Muscle layer of duodenum (tissue), 2 donors: ENCODE data around the gene CDH13.

ENCODE experiments used
- H3K27ac ChIP-seq: one replicate; pipeline ENCODE4 v1.7.0; 2013; ENCODE audit warnings: mild to moderate bottlenecking, low read length
- H3K27me3 ChIP-seq: one replicate; pipeline ENCODE4 v1.7.0; 2013; ENCODE audit warnings: low read depth, mild to moderate bottlenecking, control low read depth, low read length
- H3K36me3 ChIP-seq, 2 donors: one replicate each; pipeline ENCODE4 v1.7.0; 2013; ENCODE audit warnings: low read length in 2 of 2, control low read depth in 1 of 2, mild to moderate bottlenecking in 1 of 2; ENCODE audit not compliant: insufficient read depth in 2 of 2, control insufficient read depth in 1 of 2
- H3K4me1 ChIP-seq, 2 donors: one replicate each; pipeline ENCODE4 v1.7.0; 2013; ENCODE audit warnings: low read length in 2 of 2, mild to moderate bottlenecking in 2 of 2, control low read depth in 1 of 2, moderate library complexity in 1 of 2; ENCODE audit not compliant: insufficient read depth in 2 of 2, control insufficient read depth in 1 of 2
- H3K4me3 ChIP-seq, 2 donors: one replicate each; pipeline ENCODE4 v1.7.0; 2013; ENCODE audit warnings: low read length in 2 of 2, low read depth in 1 of 2, mild to moderate bottlenecking in 1 of 2
- H3K9me3 ChIP-seq, 2 donors: one replicate each; pipeline ENCODE4 v1.7.0; 2013; ENCODE audit warnings: low read length in 2 of 2, control low read depth in 1 of 2, mild to moderate bottlenecking in 1 of 2; ENCODE audit not compliant: control insufficient read depth in 1 of 2
- donor health status: healthy.

The CDH13 gene

DNA sequence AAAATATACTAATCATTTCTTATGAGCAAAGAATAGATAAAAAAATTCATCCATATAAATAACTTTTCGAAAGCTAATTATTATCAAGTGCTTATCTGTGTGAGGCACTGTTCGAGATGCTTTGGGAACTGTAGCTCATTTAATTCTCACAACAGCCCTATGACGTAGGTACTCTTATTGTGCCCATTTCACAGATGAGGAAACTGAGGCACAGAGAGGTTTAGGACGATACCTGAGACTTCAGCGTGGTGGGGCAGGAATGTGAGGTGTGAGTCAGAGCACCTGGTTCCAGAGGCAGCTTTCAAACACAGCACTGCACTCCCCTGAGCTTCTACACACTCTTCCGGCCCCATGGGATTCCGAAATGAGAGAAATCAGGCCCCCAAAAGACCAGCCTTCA lies 995.2 kb downstream of the CDH13 start:
- H3K9me3 ChIP-seq, result no peaks in the 10 kb centered on the region
- no peak overlapping the region for H3K4me3 ChIP-seq
- H3K36me3 ChIP-seq, result no peaks in the 10 kb centered on the region
- H3K27ac ChIP-seq, result no peak overlapping the region
- H3K27me3 ChIP-seq, result no peaks in the 10 kb centered on the region
- H3K4me1 ChIP-seq, result no peaks in the 10 kb centered on the region

DNA sequence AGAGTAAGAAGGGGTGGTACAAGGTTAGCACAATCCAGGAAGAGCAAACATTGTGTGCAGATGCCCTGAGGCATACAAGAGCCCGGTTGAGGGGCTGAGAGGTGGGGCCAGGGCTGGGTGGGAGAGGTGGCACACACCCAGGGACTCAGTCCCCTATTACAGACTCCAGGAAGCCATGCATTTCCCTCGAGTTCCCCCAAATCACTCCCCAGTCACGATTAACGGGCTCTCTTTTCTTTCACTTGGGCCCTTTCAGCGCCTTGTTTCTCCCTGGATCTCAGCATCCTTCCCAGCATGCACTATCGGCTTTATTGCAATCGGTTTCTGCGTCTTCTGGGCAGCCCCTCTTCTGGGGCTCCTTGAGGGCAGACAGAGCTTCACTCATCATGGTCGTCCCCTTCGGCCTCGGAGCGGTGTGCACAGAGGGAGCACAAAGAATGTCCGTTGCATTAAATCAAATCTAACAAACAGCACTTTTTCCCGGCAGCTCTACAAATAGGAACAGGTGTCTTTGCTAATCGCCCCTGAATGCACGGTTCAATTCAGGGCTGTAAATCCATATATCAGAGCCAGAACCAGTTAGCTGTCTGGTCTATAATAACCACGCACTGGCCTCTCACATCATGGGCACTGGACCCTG lies 996.4 kb downstream of the CDH13 start:
- no peak overlapping the region for H3K27ac ChIP-seq
- no peaks in the 10 kb centered on the region for H3K9me3 ChIP-seq
- no peaks in the 10 kb centered on the region for H3K36me3 ChIP-seq
- no peaks in the 10 kb centered on the region for H3K27me3 ChIP-seq
- H3K4me3 ChIP-seq, result no peak overlapping the region
- no peaks in the 10 kb centered on the region for H3K4me1 ChIP-seq

DNA sequence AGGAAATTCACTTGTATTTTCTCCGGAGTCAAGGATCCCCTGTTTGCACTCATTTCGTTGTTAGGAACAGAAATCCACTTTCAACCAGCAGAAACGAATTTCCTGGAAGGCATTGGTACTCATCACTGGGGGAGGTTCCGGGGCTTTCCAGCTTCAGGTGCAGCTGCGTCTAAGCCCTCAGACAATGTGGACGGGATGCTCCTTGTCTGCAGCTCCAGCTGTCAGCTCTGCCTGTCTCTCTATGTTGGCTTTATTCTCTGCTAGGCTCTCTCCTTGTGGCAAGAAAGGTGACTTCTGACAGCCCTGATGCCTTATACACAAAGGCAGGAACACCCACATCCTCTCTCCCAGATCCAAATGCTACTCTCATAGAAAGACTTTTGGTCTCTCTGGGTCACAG lies 997.1 kb downstream of the CDH13 start:
- Histone ChIP-seq H3K4me3 (no peak overlapping the region), H3K27ac (no peak overlapping the region), H3K36me3 (no peaks in the 10 kb centered on the region), H3K4me1 (no peaks in the 10 kb centered on the region), H3K27me3 (no peaks in the 10 kb centered on the region), H3K9me3 (no peaks in the 10 kb centered on the region)

DNA sequence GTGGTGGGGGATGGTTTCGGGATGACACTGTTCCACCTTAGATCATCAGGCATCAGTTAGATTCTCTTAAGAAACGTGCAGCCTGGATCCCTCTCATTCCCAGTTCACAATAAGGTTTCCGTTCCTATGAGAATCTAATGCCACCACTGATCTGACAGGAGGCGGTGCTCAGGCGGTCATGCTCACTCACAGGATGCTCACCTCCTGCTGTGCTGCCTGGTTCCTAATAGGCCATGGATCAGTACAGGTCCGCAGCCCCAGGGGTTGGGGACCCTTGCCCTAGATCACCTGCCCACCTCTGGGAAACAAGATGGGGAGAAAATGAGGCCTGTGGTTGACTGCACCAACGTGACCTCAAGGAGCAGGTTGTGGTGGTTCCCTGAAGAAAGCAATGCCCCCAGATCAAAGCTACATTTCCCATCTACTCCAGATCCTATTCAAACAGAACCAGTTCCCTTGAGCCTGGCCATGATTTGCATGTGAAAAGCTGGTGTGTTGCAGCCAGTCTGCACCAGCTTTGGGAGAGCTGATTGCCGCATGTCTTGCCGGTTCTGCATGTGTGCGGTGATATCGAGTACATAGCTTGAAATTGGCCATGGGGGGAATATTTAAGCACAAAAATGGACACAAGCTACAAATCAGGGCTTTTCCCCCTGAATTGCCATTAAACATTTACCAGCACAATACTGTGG lies 997.8 kb downstream of the CDH13 start:
- H3K36me3 ChIP-seq, result no peaks in the 10 kb centered on the region
- H3K9me3 ChIP-seq, result no peaks in the 10 kb centered on the region
- H3K4me3 ChIP-seq, result no peak overlapping the region
- no peaks in the 10 kb centered on the region for H3K4me1 ChIP-seq
- H3K27me3 ChIP-seq, result no peaks in the 10 kb centered on the region
- no peak overlapping the region for H3K27ac ChIP-seq

DNA sequence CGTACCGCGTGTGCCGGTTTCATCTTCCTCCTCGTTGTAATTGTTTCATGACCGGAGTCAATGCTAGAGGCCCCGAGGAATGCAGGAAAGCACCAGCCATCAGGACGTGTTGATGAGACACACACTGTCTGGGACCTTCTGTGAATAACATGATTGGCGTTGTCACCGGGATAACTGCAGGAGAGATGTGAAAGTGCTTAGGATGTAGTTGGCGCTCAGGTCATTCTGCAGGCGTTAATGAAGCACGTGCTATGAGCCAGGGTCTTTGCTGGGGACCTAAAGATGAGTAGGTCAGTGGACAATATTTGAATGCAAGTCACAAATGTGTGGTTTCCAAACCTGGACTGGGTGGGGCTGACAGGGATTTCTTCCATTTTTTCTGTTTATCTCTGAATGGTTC lies 999.4 kb downstream of the CDH13 start:
- Histone ChIP-seq H3K36me3 (no peaks in the 10 kb centered on the region), H3K27ac (no peak overlapping the region), H3K27me3 (no peaks in the 10 kb centered on the region), H3K4me1 (no peaks in the 10 kb centered on the region), H3K4me3 (no peak overlapping the region), H3K9me3 (no peaks in the 10 kb centered on the region)

DNA sequence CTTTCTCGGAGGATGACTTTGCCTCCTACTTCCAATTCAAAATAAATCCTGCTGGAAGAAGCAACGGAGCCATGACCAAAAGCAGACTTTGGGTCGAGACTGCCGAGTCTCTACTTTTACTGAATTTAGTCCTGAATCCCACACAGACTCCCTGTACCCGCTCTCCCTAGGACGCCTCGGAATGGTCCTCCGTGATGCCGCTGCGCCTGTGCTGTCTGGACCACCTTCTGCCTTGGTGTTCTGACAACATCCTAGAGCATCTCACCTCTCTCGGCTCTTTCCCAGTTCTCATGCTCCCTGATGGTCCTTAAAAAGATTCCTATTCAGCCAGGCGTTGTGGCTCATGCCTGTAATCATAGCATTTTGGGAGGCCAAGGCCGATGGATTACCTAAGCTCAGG lies 999.9 kb downstream of the CDH13 start:
- H3K4me3 ChIP-seq, result no peak overlapping the region
- no peaks in the 10 kb centered on the region for H3K36me3 ChIP-seq
- no peaks in the 10 kb centered on the region for H3K27me3 ChIP-seq
- no peak overlapping the region for H3K27ac ChIP-seq
- no peaks in the 10 kb centered on the region for H3K4me1 ChIP-seq
- H3K9me3 ChIP-seq, result no peaks in the 10 kb centered on the region

DNA sequence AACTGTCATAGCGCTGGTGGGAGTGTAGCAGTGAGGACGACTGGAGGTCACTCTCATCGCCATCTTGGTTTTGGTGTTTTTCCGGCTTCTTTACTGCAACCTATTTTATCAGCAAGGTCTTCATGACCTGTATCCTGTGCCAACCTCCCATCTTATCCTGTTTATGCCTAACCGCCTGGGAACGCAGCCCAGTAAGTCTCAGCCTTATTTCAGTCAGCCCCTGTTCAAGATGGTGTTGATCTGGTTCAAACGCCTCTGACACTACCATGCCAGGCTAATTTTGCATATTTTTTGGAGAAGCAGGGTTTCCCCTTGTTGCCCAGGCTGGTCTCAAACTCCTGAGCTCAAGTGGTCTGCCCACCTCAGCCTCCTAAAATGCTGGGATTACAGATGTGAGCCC lies 1001.2 kb downstream of the CDH13 start:
- H3K27ac ChIP-seq, result no peak overlapping the region
- H3K27me3 ChIP-seq, result no peaks in the 10 kb centered on the region
- H3K9me3 ChIP-seq, result no peaks in the 10 kb centered on the region
- no peaks in the 10 kb centered on the region for H3K4me1 ChIP-seq
- H3K36me3 ChIP-seq, result no peaks in the 10 kb centered on the region
- H3K4me3 ChIP-seq, result no peak overlapping the region

DNA sequence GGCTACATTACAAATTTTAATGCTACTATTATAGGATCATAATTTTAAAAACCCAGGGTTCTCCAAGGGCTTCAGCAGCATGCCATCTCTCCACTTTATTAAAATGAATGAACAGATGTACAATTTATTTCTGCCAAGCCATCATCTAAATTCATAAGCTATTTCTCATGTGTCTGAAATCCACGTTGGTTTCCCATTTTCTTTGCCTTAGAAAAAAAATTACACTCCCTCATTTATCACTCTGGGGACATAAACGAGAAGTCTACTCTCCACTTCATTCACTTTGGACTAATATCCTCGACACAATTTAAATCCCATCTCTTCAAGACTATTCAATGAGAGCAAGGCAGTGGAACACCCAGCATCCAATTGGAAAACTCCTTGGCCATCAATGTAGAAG lies 1002.7 kb downstream of the CDH13 start:
- no peak overlapping the region for H3K27ac ChIP-seq

DNA sequence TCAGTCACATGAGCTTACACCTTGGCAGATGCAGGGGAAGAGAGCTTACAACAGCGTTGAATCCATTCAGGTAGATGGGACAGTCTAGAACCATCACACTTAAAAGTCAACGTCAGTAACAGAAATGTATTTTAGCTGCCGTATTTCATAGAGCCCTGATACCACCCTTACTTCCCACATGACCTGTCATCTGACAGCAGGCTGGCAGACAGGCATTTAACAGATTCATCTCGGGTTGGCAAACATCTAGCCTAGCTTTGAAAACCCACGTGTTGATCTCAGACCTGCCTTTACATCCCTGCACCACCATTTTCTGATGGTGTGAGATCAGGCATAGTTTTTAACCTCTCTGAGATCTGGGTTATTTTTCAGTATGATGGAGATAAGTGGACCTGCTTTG lies 1003.1 kb downstream of the CDH13 start:
- H3K9me3 ChIP-seq, result no peaks in the 10 kb centered on the region
- no peaks in the 10 kb centered on the region for H3K27me3 ChIP-seq

More for the DNA sequence above, 1002.7 kb downstream of the CDH13 start:
- Histone ChIP-seq H3K4me1 (no peaks in the 10 kb centered on the region), H3K36me3 (no peaks in the 10 kb centered on the region), H3K9me3 (no peaks in the 10 kb centered on the region), H3K27me3 (no peaks in the 10 kb centered on the region), H3K4me3 (no peak overlapping the region)

DNA sequence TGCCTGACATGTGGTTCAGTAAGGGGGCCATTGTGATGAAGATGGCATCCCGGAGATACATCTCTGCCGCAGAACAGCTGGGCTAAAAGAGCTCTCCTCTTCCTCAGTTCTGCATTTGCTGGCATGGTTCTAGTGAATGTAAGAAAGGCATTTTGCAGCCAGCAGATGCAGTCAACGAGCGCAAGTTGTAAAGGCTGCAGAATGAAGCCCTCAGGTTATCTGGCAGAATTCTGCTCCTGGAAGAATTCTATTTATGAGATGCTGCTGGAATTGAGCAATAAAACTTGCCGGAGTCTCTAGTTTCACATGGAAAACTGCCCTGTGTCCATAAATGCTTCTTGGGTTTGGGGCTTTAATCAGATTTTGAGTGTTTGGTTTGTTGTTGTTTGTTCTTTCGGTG lies 1004.2 kb downstream of the CDH13 start:
- H3K4me3 ChIP-seq, result no peak overlapping the region
- no peaks in the 10 kb centered on the region for H3K27me3 ChIP-seq
- H3K4me1 ChIP-seq, result no peaks in the 10 kb centered on the region
- no peaks in the 10 kb centered on the region for H3K36me3 ChIP-seq
- no peak overlapping the region for H3K27ac ChIP-seq
- H3K9me3 ChIP-seq, result no peaks in the 10 kb centered on the region

More for the DNA sequence above, 1003.1 kb downstream of the CDH13 start:
- H3K36me3 ChIP-seq, result no peaks in the 10 kb centered on the region
- H3K27ac ChIP-seq, result no peak overlapping the region
- H3K4me1 ChIP-seq, result no peaks in the 10 kb centered on the region
- no peak overlapping the region for H3K4me3 ChIP-seq

DNA sequence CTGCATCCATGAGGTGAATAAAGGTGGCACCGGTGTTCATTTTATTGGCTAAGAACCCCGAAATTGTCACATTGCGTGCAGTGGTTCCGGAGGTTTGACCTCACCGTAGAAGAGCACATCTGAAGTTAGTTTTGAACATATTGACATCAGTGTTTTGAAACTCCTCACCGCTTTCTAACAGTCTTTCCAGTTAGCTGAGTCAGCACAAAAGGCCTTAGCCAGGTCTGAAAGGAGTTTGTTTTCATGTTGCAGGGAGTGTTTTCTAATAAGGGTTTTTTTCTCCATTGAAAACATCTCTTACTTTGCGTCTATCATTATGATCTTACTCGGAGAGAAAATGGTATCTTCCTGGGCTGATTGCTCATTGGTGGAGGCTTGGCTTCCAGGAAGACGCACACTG lies 1006.5 kb downstream of the CDH13 start:
- no peaks in the 10 kb centered on the region for H3K36me3 ChIP-seq
- H3K9me3 ChIP-seq, result no peaks in the 10 kb centered on the region
- no peak overlapping the region for H3K27ac ChIP-seq
- H3K4me3 ChIP-seq, result no peak overlapping the region
- no peaks in the 10 kb centered on the region for H3K27me3 ChIP-seq
- no peaks in the 10 kb centered on the region for H3K4me1 ChIP-seq

DNA sequence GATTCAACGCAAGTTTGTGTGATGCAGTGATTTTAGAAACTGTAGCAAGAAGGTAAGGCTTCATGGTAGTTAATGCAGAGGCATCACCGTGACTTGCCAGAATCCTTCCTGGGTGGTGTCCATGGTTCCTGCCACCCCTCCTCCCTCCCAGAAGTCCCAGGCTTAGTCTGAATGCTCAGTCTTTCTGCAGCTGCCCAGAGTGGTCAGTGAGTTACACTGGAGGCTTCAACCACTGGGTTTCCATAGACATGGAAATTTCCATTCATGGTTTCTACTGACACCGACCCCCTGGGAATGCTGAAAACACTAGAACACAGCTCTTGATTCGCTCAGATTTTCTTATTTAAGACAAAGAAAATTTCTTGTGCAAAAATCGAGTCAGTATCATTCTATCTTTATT lies 1021.6 kb downstream of the CDH13 start:
- Histone ChIP-seq H3K36me3 (no peaks in the 10 kb centered on the region), H3K9me3 (no peaks in the 10 kb centered on the region), H3K27me3 (no peaks in the 10 kb centered on the region), H3K27ac (no peak overlapping the region), H3K4me3 (no peak overlapping the region), H3K4me1 (no peaks in the 10 kb centered on the region)
